KBM-7 (cell line): ENCODE data around the gene ALOX5AP.

Experiments
- DNase-seq: peaks from one replicate; pipeline ENCODE4 v3.0.0-alpha.2; 2015
- in situ Hi-C: fragments of 300-500 bp; cut with MboI; formaldehyde crosslinking; loops from 2 replicates; pipeline ENCODE4 v1.14.3; 2020; ENCODE audit warnings: low sequenced_read_pairs, low pct_unique_long_range_greater_than_20kb, mixed read lengths

The ALOX5AP gene

GRCh38 chr13:30808600-30808999 lies 73.3 kb downstream of the ALOX5AP start:
- in situ Hi-C loops: no loop called here
- no peak for DNase-seq

GRCh38 chr13:30809787-30810186 lies 74.4 kb downstream of the ALOX5AP start:
- DNase-seq: no peak
- in situ Hi-C loops: no loop called here

- no peak for DNase-seq
- in situ Hi-C loops: no loop called here
These were observed 74.9 kb downstream of the ALOX5AP start for GRCh38 chr13:30810261-30810701.

GRCh38 chr13:30810801-30811200 lies 75.5 kb downstream of the ALOX5AP start:
- in situ Hi-C loops: no loop called here
- DNase-seq: no peak
